Upper lobe of left lung (tissue), 6 donors: ENCODE data around the gene PYCR2. TPM values are rescaled to one million over a fixed set of nuclear protein-coding genes. Genes with fewer than 3 reads are reported as not detected.
"Not testable (repeated sequence)": the region's sequence is repeated elsewhere in the genome, so short reads cannot be mapped to it uniquely, and the experiment has no call there.

Source experiments
- ATAC-seq, 2 donors: fragments of 200-7000 bp; cut with Tn5 transposase; one replicate each; pipeline ENCODE4 v1.9.1; 2022; ENCODE audit warnings: mild to moderate bottlenecking in 2 of 2, moderate library complexity in 2 of 2; ENCODE audit not compliant: low FRiP score in 2 of 2
- DNase-seq, 2 donors: peaks; one replicate each; pipeline ENCODE4 v3.0.0-alpha.2; 2019 to 2020
- H3K27ac ChIP-seq, 4 donors: fragments of 200-600 bp; sonication (generic); one replicate each; pipeline ENCODE4 v1.5.1; 2016 to 2019
- H3K27me3 ChIP-seq, 4 donors: fragments of 200-600 bp; sonication (generic); one replicate each; pipeline ENCODE4 v1.5.1; 2017 to 2019
- H3K36me3 ChIP-seq, 4 donors: fragments of 200-600 bp; sonication (generic); one replicate each; pipeline ENCODE4 v1.5.1; 2016 to 2019
- H3K4me1 ChIP-seq, 4 donors: fragments of 200-600 bp; sonication (generic); one replicate each; pipeline ENCODE4 v1.5.1; 2018 to 2019
- H3K4me3 ChIP-seq, 4 donors: fragments of 200-600 bp; sonication (generic); one replicate each; pipeline ENCODE4 v1.5.1; 2017 to 2019; ENCODE audit warnings: mild to moderate bottlenecking in 2 of 4, moderate library complexity in 1 of 4
- H3K9me3 ChIP-seq, 4 donors: fragments of 200-600 bp; sonication (generic); one replicate each; pipeline ENCODE4 v1.5.1; 2018 to 2019
- CTCF ChIP-seq, 6 experiments: fragments of 450-650 bp in 4 of 6; fragments of 200-600 bp in 2 of 6; sonication (generic) in 2 of 6; IDR thresholded peaks; one replicate each; pipeline ENCODE4 v1.5.1; 2016 to 2019; ENCODE audit warnings: antibody characterized with exemption in 6 of 6
- EP300 ChIP-seq, 4 donors: sonication (generic); formaldehyde crosslinking; IDR thresholded peaks; one replicate each; pipeline ENCODE4 v1.5.1; 2017; ENCODE audit warnings: antibody characterized with exemption in 4 of 4, control low read depth in 2 of 4
- POLR2A ChIP-seq, 4 donors: fragments of 450-650 bp; IDR thresholded peaks; one replicate each; pipeline ENCODE4 v1.5.1; 2016 to 2017; ENCODE audit warnings: antibody characterized with exemption in 4 of 4, mild to moderate bottlenecking in 2 of 4
- POLR2AphosphoS5 ChIP-seq, 2 donors: sonication (generic); formaldehyde crosslinking; IDR thresholded peaks; one replicate each; pipeline ENCODE4 v1.5.1; 2017; ENCODE audit warnings: antibody characterized with exemption in 2 of 2
- WGBS, 2 donors: methylation state at CpG; one replicate each; pipeline ENCODE4 v1.1.5; 2017 to 2018; 5-methylcytosine and 5-hydroxymethylcytosine counted together
- total RNA-seq, 6 donors: library from RNA; depleted of rRNA in 4 of 6; stranded (reverse); fragments of >200 nt in 4 of 6; gene quantifications; one replicate each; pipeline versions ENCODE4 v1.1.0 to v1.2.1, GENCODE V29; 2016 to 2021
- donor health status: DM: no; HTN: no; CAD: no; lungs with moderate emphysema.
- donor health status: DM: no; HTN: yes; CAD: no; lungs with severe emphysema.

PYCR2 gene
- total RNA-seq, 6 donors from 2014 or later: 49.4 to 115 (median 69.6) TPM

GRCh38 chr1:225934711-225935110 is 10.7 kb upstream of the PYCR2 start:
- Histone ChIP-seq H3K36me3 (no peaks in the 10 kb centered on the region), H3K4me1 (peaks cover 0 to 4% (median 0%) of the 10 kb centered on the region in 4 donors), H3K27ac (no peak overlapping the region), H3K27me3 (no peaks in the 10 kb centered on the region), H3K4me3 (no peak overlapping the region), H3K9me3 (no peaks in the 10 kb centered on the region)
- DNase-seq (no peak), ATAC-seq (no peak)
- TF ChIP-seq CTCF (IDR thresholded peaks at IDR 0.05): no peak
- TF ChIP-seq POLR2AphosphoS5 (IDR thresholded peaks at IDR 0.05): no peak
- TF ChIP-seq POLR2A (IDR thresholded peaks at IDR 0.05): no peak
- TF ChIP-seq EP300 (IDR thresholded peaks at IDR 0.05): no peak
- 92 to 93% methylated on average over 5 of the region's 5 CpGs for WGBS, 2 donors

GRCh38 chr1:225933072-225933471 is 9.0 kb upstream of the PYCR2 start:
- DNase-seq: no peak
- WGBS, 2 donors: 88 to 89% methylated on average over 2 of the region's 2 CpGs
- Histone ChIP-seq H3K27me3 (no peaks in the 10 kb centered on the region), H3K4me3 (no peak overlapping the region), H3K36me3 (no peaks in the 10 kb centered on the region), H3K27ac (no peak overlapping the region), H3K9me3 (no peaks in the 10 kb centered on the region), H3K4me1 (no peaks in the 10 kb centered on the region)
- TF ChIP-seq POLR2A (IDR thresholded peaks at IDR 0.05) (no peak), POLR2AphosphoS5 (IDR thresholded peaks at IDR 0.05) (no peak), EP300 (IDR thresholded peaks at IDR 0.05) (no peak), CTCF (IDR thresholded peaks at IDR 0.05) (no peak)
- ATAC-seq: no peak

GRCh38 chr1:225931270-225932136 is 7.5 kb upstream of the PYCR2 start:
- ATAC-seq: no peak
- no peaks in the 10 kb centered on the region for H3K27me3 ChIP-seq
- H3K27ac ChIP-seq: no peak overlapping the region
- H3K9me3 ChIP-seq: no peaks in the 10 kb centered on the region
- no peak for DNase-seq
- H3K4me3 ChIP-seq: no peak overlapping the region
- H3K36me3 ChIP-seq: no peaks in the 10 kb centered on the region
- no peaks in the 10 kb centered on the region for H3K4me1 ChIP-seq
- TF ChIP-seq EP300 (IDR thresholded peaks at IDR 0.05) (no peak), CTCF (IDR thresholded peaks at IDR 0.05) (no peak), POLR2A (IDR thresholded peaks at IDR 0.05) (no peak), POLR2AphosphoS5 (IDR thresholded peaks at IDR 0.05) (no peak)
- 86 to 93% methylated on average over 5 of the region's 5 CpGs for WGBS, 2 donors

GRCh38 chr1:225930566-225930965 is 6.5 kb upstream of the PYCR2 start:
- DNase-seq: no peak

GRCh38 chr1:225929462-225929861 is 5.4 kb upstream of the PYCR2 start:
- not testable (repeated sequence) for H3K27me3 ChIP-seq, H3K4me1 ChIP-seq, H3K4me3 ChIP-seq, H3K27ac ChIP-seq, H3K9me3 ChIP-seq, ATAC-seq, H3K36me3 ChIP-seq, DNase-seq
- WGBS, 2 donors: 90 to 95% methylated on average over 3 of the region's 3 CpGs

More at GRCh38 chr1:225930566-225930965, 6.5 kb upstream of the PYCR2 start:
- no peaks in the 10 kb centered on the region for H3K36me3 ChIP-seq
- no peaks in the 10 kb centered on the region for H3K27me3 ChIP-seq
- no peak for TF ChIP-seq EP300 (IDR thresholded peaks at IDR 0.05)
- ATAC-seq: no peak
- no peaks in the 10 kb centered on the region for H3K9me3 ChIP-seq
- no peak overlapping the region for H3K27ac ChIP-seq
- no peaks in the 10 kb centered on the region for H3K4me1 ChIP-seq
- no peak overlapping the region for H3K4me3 ChIP-seq
- WGBS, 2 donors: 90 to 96% methylated on average over 2 of the region's 2 CpGs
